Measurements from ENCODE around the gene DCC.

Gene DCC

DNA sequence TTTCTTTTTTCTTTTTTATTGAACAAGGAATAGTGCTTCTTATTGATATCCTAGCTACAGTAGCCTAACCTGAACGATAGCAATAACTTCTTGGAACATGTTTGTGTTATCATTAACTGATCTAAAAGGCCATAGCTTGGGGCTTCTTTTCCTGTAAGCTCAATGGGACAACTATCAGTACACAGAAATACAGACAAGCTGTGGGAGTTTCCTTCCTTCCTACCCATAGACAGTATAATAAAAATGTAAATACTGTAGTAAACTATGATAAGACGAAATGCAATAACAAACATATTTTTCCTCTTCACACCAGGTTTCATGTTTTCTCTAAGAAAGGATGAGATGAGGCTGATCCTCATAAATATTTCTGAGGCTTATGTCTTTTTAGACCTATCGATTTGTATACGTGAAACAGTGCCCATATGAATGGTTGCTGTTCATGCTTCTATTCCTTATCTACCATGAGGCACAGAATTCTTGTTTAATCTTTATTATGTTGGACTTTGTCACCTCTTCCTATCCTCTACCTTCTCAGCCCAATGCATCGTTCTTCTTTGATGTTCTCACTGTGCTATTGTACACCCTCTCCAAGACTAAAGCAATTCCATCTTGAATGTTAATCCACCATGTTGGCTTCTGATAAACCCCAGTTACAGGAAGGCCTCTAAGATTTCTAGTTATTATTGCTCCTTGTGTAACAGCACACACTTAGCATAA is 361.4 kb downstream of the DCC start:
- no peak for DNase-seq
- in situ Hi-C loops (cut with HindIII; ENCODE audit: low pct_ligation_motif_present, low pct_unique_long_range_greater_than_20kb, low sequenced_read_pairs) = no loop called here

DNA sequence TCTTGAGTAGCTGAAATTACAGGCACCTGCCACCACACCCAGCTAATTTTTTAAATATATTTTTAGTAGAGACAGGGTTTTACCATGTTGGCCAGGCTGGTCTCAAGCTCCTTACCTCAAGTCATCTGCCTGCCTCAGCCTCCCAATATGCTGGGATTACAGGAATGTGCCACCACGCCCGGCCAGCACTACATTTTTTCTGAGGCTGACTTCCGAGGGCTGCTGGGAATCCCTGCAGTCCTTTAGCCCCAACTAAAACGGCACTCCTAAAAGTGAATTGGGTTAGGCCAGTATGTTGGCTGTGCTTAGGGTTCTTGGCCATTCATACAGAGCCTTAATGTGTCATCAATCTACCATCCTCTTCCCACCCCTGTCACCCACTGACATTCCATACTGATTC is 375.4 kb downstream of the DCC start:
- no peak for DNase-seq
- in situ Hi-C loops (cut with HindIII; ENCODE audit: low pct_ligation_motif_present, low pct_unique_long_range_greater_than_20kb, low sequenced_read_pairs) = no loop called here

DNA sequence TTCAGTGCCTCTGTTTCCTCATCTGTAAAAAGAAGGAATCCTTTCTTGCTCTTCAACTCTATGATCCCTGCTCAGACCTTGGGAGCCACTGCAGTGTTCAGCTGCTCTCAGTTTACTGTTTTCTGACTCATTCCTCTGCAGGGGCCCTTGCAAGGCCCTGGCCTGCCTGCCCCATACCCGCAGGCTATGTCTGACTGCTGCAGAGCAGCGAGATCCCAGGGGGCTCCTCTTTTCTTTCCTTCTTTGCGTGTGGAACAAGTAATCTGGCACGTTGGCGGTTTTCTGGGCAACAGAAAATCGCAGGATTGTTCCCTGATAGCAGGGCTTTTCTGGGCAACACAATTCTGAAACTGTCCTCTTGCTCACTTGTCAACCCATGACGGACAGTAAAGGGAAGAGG is 376.0 kb downstream of the DCC start:
- in situ Hi-C loops (cut with HindIII; ENCODE audit: low pct_ligation_motif_present, low pct_unique_long_range_greater_than_20kb, low sequenced_read_pairs) = no loop called here
- no peak for DNase-seq

DNA sequence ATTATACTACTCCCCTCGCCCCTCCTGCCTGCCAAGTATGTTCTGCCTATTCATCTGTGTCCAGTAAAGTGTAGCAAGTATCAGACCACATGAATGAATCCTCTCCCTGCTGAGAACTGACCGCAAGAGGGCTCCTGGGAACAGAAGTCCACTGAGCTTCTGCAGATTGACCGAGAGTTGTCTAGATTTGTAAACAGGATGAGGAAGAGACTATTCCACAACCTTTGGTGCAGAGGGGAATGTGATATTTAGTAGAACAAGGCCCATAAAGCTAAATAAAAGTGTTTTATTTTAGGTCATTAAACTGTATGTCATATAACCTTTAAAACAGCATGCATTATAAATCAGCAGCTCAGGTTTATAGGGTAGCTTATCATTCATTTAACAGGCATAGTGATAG is 377.0 kb downstream of the DCC start:
- peak; percentile 50 for DNase-seq
- in situ Hi-C loops (cut with HindIII; ENCODE audit: low pct_ligation_motif_present, low pct_unique_long_range_greater_than_20kb, low sequenced_read_pairs) = no loop called here

DNA sequence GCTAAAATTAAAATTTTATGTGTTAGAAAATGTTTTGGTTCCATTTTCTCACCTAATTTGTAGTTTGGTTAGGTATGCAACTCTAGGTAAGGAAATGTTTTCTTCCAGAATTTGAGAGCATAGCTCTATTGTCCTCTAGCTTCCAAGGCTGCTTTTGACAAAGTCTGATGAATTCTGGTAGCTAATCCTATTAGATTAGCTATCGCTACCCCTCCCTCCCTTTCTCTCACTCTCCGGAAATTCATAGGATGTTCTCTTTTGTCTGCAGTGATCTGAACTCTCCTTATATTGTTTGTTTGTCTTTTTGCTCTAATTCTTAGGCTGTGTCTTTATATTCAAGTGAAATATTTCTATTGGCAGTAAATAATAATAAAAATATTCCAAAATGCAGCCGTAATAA is 382.9 kb downstream of the DCC start:
- no peak for DNase-seq
- in situ Hi-C loops (cut with HindIII; ENCODE audit: low pct_ligation_motif_present, low pct_unique_long_range_greater_than_20kb, low sequenced_read_pairs) = no loop called here

DNA sequence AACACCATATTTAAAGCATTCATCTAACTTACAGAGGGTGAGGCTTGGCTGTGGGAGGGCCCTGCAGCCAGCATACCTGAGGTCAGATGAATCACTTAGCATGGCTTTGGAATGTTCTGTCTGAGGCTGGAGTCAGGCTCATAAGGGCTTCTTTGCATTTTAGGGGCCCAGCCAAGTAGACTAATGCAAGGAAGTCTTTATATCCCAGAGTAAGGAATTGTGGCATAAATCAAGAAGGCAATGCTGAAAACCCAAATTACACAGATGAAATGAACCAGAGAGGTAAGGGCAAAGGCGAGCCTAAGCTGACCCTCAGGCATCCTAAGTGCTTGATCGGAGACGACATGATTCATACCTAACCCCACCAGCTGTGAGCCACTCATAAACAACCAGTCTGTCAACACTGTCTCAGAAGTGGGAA is 383.6 kb downstream of the DCC start:
- in situ Hi-C loops (cut with HindIII; ENCODE audit: low pct_ligation_motif_present, low pct_unique_long_range_greater_than_20kb, low sequenced_read_pairs) = no loop called here
- no peak for DNase-seq

DNA sequence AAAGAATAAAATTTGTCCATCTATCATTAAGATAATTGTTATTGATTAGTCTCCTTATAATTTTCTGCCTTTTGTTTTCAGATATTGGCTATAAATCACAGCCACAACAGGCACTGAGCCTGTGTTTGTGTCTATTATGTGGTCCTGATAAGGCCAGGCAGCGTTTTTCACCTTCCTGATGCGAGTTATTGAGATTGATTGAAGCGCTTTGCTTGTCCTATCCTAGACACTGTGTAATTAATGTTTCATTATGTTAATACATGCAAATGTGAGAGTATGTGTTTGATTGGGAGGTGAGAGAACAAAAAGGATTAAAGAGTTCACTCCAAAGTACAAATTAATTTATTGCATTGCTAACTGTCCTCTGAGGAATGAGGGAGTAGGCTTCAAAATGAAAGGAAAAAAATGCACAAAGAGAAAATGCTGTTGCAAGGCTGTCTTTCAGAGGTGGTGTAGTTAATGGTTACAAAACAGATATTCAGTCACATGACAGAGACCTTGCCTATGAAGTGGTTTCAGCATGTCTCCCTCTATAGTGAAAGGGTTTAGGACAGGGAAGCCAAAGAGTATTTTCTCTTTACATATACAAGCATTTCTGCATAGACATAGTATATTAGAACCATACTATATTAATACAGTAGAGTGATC is 391.1 kb downstream of the DCC start:
- in situ Hi-C loops (cut with HindIII; ENCODE audit: low pct_ligation_motif_present, low pct_unique_long_range_greater_than_20kb, low sequenced_read_pairs) = no loop called here
- no peak for DNase-seq

DNA sequence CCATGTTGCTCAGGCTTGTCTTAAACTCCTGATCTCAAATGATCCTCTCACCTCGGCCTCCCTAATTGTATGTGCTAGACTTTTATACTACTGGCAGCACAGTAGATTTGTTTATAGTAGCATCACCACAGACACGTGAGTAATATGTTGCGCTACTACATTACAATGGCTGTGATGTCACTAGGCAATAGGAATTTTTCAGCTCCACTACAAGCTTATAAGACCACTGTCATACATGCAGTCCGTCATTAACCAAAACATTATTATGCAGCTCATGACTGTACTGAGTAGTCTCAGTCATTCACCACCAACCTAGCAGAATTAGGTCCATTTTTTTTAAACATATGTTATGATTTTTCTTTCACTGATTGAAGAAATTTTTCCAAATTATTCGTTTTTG is 398.9 kb downstream of the DCC start:
- in situ Hi-C loops (cut with HindIII; ENCODE audit: low pct_ligation_motif_present, low pct_unique_long_range_greater_than_20kb, low sequenced_read_pairs) = no loop called here
- no peak for DNase-seq

DNA sequence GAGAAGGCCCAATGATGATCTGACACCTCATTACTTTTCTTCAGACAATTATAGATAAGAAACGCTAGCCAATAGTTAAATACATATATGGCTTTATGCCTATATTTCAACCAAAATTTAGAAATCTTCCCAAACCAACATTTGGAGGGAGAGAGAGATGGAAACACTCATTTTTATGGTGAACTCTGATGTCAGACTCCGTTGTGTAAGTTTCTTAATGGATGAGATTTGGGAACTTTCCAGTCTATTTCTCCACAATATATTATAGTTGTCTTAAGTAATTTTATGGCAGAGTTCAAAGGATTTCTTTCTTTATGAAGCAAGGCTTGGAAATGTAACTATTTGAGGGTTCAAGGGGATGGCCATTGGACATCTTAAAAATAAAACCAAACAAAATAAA is 407.0 kb downstream of the DCC start:
- in situ Hi-C loops (cut with HindIII; ENCODE audit: low pct_ligation_motif_present, low pct_unique_long_range_greater_than_20kb, low sequenced_read_pairs) = no loop called here

DNA sequence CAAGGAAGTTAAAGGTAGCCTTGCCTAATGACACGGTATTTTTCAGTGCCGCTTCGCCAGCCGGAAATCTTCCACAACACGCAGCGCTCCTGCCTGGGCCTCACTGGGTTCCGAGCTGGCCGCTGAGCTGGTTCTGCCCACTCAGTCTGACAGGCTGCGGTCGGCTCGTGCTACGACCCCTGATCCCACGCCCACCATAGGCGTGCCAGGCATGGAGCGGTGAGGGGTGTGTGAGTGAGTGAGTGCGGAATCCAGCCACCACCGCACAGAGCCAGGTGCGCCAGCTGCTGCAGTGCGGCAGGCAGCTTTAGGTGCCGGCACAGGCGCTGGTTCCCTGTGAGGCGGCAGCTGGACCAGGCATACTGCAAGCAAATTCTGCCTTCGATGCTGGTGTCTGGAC is 407.9 kb downstream of the DCC start:
- in situ Hi-C loops (cut with HindIII; ENCODE audit: low pct_ligation_motif_present, low pct_unique_long_range_greater_than_20kb, low sequenced_read_pairs) = no loop called here
- no peak for DNase-seq

More for the DNA sequence above, 407.0 kb downstream of the DCC start:
- DNase-seq = no peak

DNA sequence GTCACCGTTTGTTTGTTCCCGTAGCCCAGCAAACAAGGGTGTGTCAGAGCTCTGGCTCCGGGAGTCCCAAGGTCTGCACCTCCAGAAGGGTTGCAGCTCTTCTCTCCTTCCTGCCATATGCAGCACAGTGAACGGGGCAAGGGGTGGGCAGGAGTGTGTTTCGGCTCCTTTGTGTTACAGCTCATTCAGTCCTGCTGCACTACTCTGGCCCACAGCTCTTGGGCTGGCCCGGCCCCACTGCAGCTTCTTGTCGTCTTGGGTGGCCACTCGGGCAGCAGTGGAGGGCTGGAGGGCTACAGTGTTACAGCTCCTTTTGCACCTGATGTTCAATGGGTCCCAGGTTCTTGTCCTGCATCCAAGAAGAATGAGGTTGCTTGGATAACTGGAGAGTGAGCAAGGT is 408.3 kb downstream of the DCC start:
- no peak for DNase-seq
- in situ Hi-C loops (cut with HindIII; ENCODE audit: low pct_ligation_motif_present, low pct_unique_long_range_greater_than_20kb, low sequenced_read_pairs) = no loop called here

DNA sequence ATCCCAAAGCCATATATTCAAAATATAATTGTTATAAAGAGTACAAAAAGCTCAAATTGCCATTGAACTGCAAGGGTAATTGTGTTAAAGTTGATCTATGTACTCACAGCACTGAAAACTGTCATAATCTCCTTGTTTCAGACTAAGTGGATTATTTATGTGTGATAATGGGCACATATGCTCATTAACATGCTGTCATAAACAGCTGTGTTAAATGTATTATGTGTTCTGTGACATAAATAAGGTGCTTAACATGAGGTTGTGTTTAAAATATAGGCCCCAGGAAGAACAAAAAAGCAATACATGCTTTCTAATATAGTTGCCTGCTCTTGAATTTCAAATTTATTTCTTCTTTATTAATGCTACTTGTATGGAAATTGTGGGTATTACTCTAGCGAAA is 409.5 kb downstream of the DCC start:
- DNase-seq = no peak
- in situ Hi-C loops (cut with HindIII; ENCODE audit: low pct_ligation_motif_present, low pct_unique_long_range_greater_than_20kb, low sequenced_read_pairs) = no loop called here

DNA sequence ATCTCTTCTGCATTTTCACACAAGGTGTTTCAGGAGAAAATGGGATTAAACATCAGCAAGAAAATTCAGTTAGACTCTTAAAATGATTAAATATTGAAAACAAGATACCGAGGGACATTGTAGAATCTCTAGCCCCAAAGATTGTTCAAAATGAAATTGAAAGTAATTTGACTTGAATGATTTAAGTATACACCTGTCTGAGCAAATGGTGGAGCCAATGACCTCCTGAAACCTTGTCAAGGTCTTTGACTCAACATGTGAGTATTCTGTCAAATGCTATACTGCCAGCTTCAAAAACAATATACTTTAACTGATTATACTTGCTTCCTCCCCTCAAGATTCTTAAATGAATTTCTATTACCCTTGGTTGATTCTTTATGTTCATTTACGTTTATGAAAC is 411.0 kb downstream of the DCC start:
- DNase-seq = no peak
- in situ Hi-C loops (cut with HindIII; ENCODE audit: low pct_ligation_motif_present, low pct_unique_long_range_greater_than_20kb, low sequenced_read_pairs) = no loop called here

DNA sequence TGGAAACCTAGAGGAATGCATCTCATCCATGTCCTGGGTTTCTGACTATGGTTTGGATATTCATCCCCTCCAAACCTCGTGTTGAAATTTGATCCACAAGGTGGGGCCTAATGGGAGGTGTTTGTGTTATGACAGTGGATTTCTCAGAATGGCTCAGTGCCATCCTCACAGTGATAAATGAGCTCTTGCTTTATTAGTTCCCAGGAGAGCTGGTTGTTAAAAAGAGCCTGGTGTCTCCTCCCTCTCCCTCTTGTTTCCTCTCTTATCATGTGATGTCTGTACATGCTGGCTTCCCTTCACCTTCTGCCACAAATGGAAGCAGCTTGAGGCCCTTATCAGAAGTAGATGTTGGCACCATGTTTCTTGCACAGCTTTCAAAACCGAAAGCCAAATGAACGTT is 424.3 kb downstream of the DCC start:
- no peak for DNase-seq
- in situ Hi-C loops (cut with HindIII; ENCODE audit: low pct_ligation_motif_present, low pct_unique_long_range_greater_than_20kb, low sequenced_read_pairs) = no loop called here

DNA sequence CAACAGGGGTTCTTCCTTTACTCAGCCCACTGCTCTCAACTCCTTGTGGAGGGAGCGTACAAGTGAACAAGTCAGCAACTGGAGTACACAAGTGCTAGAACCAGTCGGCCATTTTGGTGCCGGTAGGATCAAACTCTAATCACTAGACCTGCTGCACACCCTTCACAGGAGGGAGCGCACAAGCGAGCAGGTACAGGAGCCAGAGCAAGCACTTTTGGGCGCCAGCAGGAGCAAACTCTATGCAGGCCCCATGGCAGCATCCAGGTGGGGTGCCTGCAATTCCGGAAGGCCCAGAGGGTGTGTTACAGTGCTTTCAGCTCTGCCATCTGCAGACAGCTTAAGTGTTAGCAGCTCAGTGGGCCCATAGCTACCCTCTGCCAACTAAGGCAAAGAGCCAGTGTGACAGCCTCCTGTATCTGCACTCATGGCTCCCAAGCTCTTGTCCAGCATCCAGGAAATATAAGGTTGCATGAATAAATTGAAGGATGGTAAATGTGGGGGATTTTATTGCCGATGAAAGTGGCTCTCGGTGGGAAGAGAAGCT is 426.1 kb downstream of the DCC start:
- DNase-seq = no peak
- in situ Hi-C loops (cut with HindIII; ENCODE audit: low pct_ligation_motif_present, low pct_unique_long_range_greater_than_20kb, low sequenced_read_pairs) = no loop called here

DNA sequence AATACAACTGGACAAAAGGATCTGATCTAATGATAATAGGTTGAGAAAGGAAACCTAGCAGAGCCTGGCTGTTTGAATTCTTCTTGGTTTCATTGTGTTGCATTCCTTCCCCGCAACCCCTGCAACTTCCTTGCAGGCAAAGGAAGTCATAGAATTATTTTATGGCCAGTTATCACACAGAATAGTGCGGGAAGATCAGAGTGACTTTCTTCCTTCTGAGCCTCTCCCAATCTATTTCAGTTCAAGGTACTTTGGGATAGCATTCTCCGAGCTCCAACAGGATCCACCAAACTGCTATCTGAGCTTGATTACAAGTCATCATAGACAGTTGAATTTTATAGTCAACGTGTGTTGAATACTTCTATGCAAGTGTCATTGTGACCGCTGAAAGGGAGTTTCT is 441.1 kb downstream of the DCC start:
- in situ Hi-C loops (cut with HindIII; ENCODE audit: low pct_ligation_motif_present, low pct_unique_long_range_greater_than_20kb, low sequenced_read_pairs) = no loop called here
- no peak for DNase-seq

DNA sequence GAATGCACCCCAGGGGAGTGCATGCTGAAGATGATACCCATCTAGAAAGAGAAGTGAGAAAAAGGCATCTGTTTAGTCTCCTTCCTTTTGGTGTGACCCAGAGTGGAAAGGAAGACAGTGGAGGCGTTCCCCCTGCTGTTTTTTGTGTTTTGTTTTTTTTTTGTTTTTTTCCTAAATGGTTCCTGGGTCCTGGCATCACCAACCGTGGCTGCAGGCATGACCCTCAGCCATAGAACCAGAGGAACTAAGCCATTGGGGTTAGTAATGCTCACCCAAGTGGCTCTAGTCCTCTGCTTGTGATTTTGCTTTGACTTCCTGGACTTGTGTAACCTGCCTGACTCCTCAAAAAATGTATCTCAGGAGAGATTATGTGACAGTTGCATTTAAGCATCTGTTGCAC is 451.3 kb downstream of the DCC start:
- DNase-seq = no peak
- in situ Hi-C loops (cut with HindIII; ENCODE audit: low pct_ligation_motif_present, low pct_unique_long_range_greater_than_20kb, low sequenced_read_pairs) = no loop called here

DNA sequence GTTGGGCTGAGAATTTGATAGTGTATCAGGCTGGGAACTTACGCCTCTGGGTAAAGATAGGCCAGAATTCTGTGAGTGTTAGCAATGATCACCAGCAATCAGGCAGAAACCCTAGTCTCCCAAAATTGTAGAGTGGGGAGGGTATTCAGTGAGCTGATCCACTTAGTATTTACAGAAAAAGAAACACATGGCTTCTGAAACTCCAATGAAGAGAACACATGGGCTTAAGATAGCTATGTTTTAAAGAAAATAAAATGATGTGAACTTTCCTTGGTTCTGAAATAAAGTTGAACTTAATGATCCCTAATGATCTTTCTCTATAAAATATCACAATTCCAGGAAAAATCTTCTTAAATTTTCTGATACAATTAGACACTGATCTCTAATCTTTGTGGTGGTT is 472.8 kb downstream of the DCC start:
- in situ Hi-C loops (cut with HindIII; ENCODE audit: low pct_ligation_motif_present, low pct_unique_long_range_greater_than_20kb, low sequenced_read_pairs) = no loop called here
- no peak for DNase-seq

DNA sequence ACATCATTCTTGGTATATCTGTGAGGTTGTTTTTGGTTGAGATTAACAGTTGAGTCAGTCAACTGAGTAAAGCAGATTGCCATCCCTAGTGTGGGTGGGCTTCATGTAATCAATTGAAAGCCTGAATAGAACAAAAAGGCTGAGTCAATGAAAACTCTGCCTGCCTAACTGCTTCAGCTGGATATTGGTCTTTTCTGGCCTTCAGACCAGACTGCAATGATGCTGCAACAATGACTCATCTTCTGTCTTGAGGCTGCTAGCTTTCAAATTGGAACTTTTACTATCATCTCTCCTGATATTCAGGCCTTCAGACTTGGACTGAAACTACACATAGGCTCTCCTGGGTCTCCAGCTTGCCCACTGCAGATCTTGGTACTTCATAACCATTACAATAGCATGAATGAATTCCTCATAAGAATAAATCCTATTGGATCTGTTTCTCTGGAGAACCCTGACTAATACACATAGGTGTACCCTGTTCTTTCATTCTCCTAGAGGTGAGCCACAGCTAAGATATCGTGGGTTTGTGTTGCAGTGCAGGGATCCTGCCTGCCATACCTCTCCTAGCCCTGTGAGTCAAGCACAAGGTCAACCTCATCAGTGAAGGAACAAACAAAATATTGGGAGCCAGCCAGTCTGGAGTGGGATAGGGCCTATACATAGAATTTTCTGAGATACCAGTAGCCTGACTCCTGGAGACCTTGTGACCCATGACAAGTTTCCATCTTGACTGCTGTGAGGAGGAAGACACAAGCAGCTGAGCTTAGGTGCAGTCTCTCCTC is 473.8 kb downstream of the DCC start:
- DNase-seq = no peak
- in situ Hi-C loops (cut with HindIII; ENCODE audit: low pct_ligation_motif_present, low pct_unique_long_range_greater_than_20kb, low sequenced_read_pairs) = no loop called here

DNA sequence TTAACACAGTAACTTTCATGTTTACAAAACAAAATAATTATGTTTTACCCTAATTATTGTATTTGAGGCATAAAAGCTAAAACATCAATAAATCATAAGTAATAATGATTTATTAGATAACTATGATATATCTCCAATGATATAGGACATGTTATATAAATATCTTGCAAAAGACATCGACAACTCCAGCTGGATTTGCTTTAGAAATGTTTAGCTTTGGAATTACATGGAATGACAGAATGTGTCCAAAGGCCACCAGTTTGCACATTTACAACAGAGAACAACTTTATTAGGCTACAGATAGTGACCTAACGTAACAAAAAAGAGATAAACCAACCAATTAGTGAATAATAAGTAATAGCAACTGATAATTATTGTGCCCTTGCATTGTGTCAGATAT is 475.7 kb downstream of the DCC start:
- no peak for DNase-seq
- in situ Hi-C loops (cut with HindIII; ENCODE audit: low pct_ligation_motif_present, low pct_unique_long_range_greater_than_20kb, low sequenced_read_pairs) = no loop called here

Data from ACHN (cell line).